GM19452 (cell line): ENCODE measurements around the gene VASN.

Experiments used
- ATAC-seq: cut with Tn5 transposase; IDR thresholded peaks from one replicate; pipeline ENCODE4 v1.9.1; 2021; ENCODE audit not compliant: unreplicated experiment

The VASN gene

GRCh38 chr16:4370570-4371356 lies 885 bp upstream of the VASN start:
- ATAC-seq = no peak

- peak; percentile 31 for ATAC-seq
These were observed 441 bp downstream of the VASN start for GRCh38 chr16:4372001-4372577.

GRCh38 chr16:4372578-4373355 lies 1.1 kb downstream of the VASN start:
- ATAC-seq = no peak

- ATAC-seq = no peak
These were observed 1.8 kb downstream of the VASN start for GRCh38 chr16:4373356-4373908.

- no peak for ATAC-seq
These were observed 2.5 kb downstream of the VASN start for GRCh38 chr16:4373909-4374742.

- no peak for ATAC-seq
These were observed 4.1 kb downstream of the VASN start for GRCh38 chr16:4375717-4376116.

GRCh38 chr16:4376126-4376892 lies 4.7 kb downstream of the VASN start:
- ATAC-seq = no peak

- no peak for ATAC-seq
These were observed 5.4 kb downstream of the VASN start for GRCh38 chr16:4376893-4377572.

- no peak for ATAC-seq
These were observed 6.0 kb downstream of the VASN start for GRCh38 chr16:4377573-4378154.

- ATAC-seq = no peak
These were observed 6.6 kb downstream of the VASN start for GRCh38 chr16:4378161-4378666.

GRCh38 chr16:4378999-4379690 lies 7.5 kb downstream of the VASN start:
- ATAC-seq = no peak

GRCh38 chr16:4380119-4381063 lies 8.7 kb downstream of the VASN start:
- ATAC-seq = no peak

GRCh38 chr16:4381072-4381934 lies 9.7 kb downstream of the VASN start:
- ATAC-seq = no peak

- no peak for ATAC-seq
These were observed 10.5 kb downstream of the VASN start for GRCh38 chr16:4381935-4382794.

- ATAC-seq = no peak
These were observed 11.2 kb downstream of the VASN start for GRCh38 chr16:4382795-4383357.
